Loucy (cell line): ENCODE data around the gene U2SURP.

ENCODE experiments used
- H2AFZ ChIP-seq: fragments of 200-600 bp; sonication (generic); 2 replicates; pipeline ENCODE4 v1.6.0; 2016; ENCODE audit warnings: antibody characterized with exemption, mild to moderate bottlenecking, low read length, moderate library complexity
- H3F3A ChIP-seq: fragments of 200-600 bp; 2 replicates; pipeline ENCODE4 v1.6.0; 2016; ENCODE audit warnings: antibody characterized with exemption, low read depth, mild to moderate bottlenecking
- H3K27me3 ChIP-seq: fragments of 200-600 bp; sonication (generic); 2 replicates; pipeline ENCODE4 v1.6.1; 2014; ENCODE audit warnings: low read length, mild to moderate bottlenecking; ENCODE audit not compliant: insufficient read depth, poor library complexity, severe bottlenecking
- H3K36me3 ChIP-seq: fragments of 200-600 bp; sonication (generic); 2 replicates; pipeline ENCODE4 v1.6.1; 2016; ENCODE audit warnings: low read length; ENCODE audit not compliant: insufficient read depth
- H3K4me1 ChIP-seq: fragments of 200-600 bp; sonication (generic); 2 replicates; pipeline ENCODE4 v1.5.1; 2014; ENCODE audit warnings: low read length, mild to moderate bottlenecking; ENCODE audit not compliant: insufficient read depth, poor library complexity, severe bottlenecking
- H3K4me2 ChIP-seq: fragments of 200-600 bp; sonication (generic); 2 replicates; pipeline ENCODE4 v1.6.0; 2014; ENCODE audit warnings: antibody characterized with exemption, low read length, low read depth, mild to moderate bottlenecking; ENCODE audit not compliant: poor library complexity, severe bottlenecking
- H3K4me3 ChIP-seq: fragments of 200-600 bp; sonication (generic); 2 replicates; pipeline ENCODE4 v1.5.1; 2014; ENCODE audit warnings: low read length, mild to moderate bottlenecking, mixed read lengths; ENCODE audit not compliant: poor library complexity, severe bottlenecking
- H3K79me2 ChIP-seq: fragments of 200-600 bp; sonication (generic); 2 replicates; pipeline ENCODE4 v1.6.1; 2014; ENCODE audit warnings: low read length; ENCODE audit not compliant: insufficient read depth
- H3K9ac ChIP-seq: fragments of 200-600 bp; sonication (generic); 2 replicates; pipeline ENCODE4 v1.6.0; 2014; ENCODE audit warnings: mild to moderate bottlenecking, low read depth, low read length, moderate library complexity; ENCODE audit not compliant: poor library complexity, severe bottlenecking
- H3K9me2 ChIP-seq: fragments of 200-600 bp; sonication (generic); replicated peaks from 2 replicates; pipeline ENCODE4 v1.6.1; 2016; ENCODE audit warnings: low read depth, low read length, mixed read lengths
- H3K9me3 ChIP-seq: fragments of 200-600 bp; sonication (generic); 2 replicates; pipeline ENCODE4 v1.6.1; 2014; ENCODE audit warnings: mild to moderate bottlenecking, antibody characterized with exemption, low read length, low read depth; ENCODE audit not compliant: insufficient read depth
- H4K20me1 ChIP-seq: fragments of 200-600 bp; sonication (generic); 2 replicates; pipeline ENCODE4 v1.6.0; 2014; ENCODE audit warnings: antibody characterized with exemption, low read length, mild to moderate bottlenecking; ENCODE audit not compliant: insufficient read depth, poor library complexity, severe bottlenecking
- EZH2phosphoT487 ChIP-seq: fragments of 200-600 bp; IDR thresholded peaks from 2 replicates; pipeline ENCODE4 v1.6.1; 2018; ENCODE audit warnings: antibody characterized with exemption, mild to moderate bottlenecking, moderate library complexity, borderline replicate concordance
- TF ChIP-seq, protein P1 (sequence below): fragments of 200-600 bp; sonication (generic); conservative IDR thresholded peaks from 2 replicates; pipeline ENCODE4 v1.5.1; 2014; ENCODE audit warnings: mild to moderate bottlenecking, antibody characterized with exemption, low read length

Gene U2SURP

DNA sequence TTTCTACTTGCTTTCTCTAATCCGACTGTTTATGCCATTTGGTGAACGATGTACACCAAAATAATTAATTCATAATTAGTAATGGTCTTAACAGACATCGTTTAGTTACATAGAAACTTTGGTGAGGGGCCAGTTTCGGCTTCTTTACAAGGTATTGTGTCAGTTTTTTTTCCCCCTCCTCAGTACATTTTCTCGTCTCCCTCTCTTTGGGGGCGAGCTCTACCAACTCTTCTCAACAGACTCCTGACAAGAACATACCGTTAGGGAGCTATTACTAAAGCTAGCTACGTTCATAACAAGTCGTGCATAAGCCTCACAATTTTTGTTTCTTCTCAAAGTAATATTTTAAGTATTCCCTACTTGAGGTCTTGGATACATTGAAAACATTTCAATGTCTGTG is 1.4 kb downstream of the U2SURP start:
- Histone ChIP-seq H3K27me3 (no peaks in the 10 kb centered on the region), H3K4me3 (peak overlapping the region; percentile 85), H3K9ac (peak overlapping the region; percentile 89), H3K4me1 (peaks cover 32% of the 10 kb centered on the region), H4K20me1 (peaks cover 49% of the 10 kb centered on the region), H3K4me2 (peak overlapping the region; percentile 87), H3K79me2 (peaks cover 72% of the 10 kb centered on the region), H3K9me2 (no peaks in the 10 kb centered on the region), H3K36me3 (no peaks in the 10 kb centered on the region), H3K9me3 (no peaks in the 10 kb centered on the region), H3F3A (no peaks in the 10 kb centered on the region), H2AFZ (no peak overlapping the region)
- no peak for TF ChIP-seq EZH2phosphoT487
- TF ChIP-seq, protein P1, sequence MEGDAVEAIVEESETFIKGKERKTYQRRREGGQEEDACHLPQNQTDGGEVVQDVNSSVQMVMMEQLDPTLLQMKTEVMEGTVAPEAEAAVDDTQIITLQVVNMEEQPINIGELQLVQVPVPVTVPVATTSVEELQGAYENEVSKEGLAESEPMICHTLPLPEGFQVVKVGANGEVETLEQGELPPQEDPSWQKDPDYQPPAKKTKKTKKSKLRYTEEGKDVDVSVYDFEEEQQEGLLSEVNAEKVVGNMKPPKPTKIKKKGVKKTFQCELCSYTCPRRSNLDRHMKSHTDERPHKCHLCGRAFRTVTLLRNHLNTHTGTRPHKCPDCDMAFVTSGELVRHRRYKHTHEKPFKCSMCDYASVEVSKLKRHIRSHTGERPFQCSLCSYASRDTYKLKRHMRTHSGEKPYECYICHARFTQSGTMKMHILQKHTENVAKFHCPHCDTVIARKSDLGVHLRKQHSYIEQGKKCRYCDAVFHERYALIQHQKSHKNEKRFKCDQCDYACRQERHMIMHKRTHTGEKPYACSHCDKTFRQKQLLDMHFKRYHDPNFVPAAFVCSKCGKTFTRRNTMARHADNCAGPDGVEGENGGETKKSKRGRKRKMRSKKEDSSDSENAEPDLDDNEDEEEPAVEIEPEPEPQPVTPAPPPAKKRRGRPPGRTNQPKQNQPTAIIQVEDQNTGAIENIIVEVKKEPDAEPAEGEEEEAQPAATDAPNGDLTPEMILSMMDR, result no peak

DNA sequence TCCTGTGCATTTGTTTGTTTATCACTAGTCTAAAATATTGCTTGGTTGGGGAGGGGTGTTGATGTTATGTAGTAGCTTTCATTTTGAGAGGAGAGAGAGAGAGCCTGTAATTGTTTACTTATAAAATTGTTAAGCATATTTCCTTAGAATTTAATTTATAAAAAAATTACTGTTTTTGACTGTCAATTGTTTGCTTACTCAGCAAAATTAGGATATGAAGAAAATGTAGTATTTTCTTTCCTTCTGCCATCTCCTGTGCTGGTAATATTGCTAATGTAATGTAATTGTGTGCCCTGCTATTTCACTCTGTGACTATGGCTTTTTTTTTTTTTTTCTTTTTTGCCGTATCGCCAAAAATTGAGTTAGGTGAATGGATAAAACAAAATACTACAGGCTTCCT is 3.5 kb downstream of the U2SURP start:
- TF ChIP-seq, protein P1, result no peak
- TF ChIP-seq EZH2phosphoT487, result no peak
- peak overlapping the region; percentile 87 for H3K4me2 ChIP-seq
- no peaks in the 10 kb centered on the region for H3K9me2 ChIP-seq
- H3K27me3 ChIP-seq, result no peaks in the 10 kb centered on the region
- H3K36me3 ChIP-seq, result no peaks in the 10 kb centered on the region
- H3K4me3 ChIP-seq, result peak overlapping the region; percentile 85
- peak overlapping the region; percentile 36 for H3K9ac ChIP-seq
- peaks cover 37% of the 10 kb centered on the region for H3K4me1 ChIP-seq
- peaks cover 69% of the 10 kb centered on the region for H4K20me1 ChIP-seq
- H3F3A ChIP-seq, result no peaks in the 10 kb centered on the region
- peaks cover 93% of the 10 kb centered on the region for H3K79me2 ChIP-seq
- H3K9me3 ChIP-seq, result no peaks in the 10 kb centered on the region
- H2AFZ ChIP-seq, result no peak overlapping the region

- Histone ChIP-seq H3K9ac (no peak overlapping the region), H3K4me3 (no peak overlapping the region), H3K79me2 (peaks cover 96% of the 10 kb centered on the region), H3K9me2 (no peaks in the 10 kb centered on the region), H3K27me3 (no peaks in the 10 kb centered on the region), H3K9me3 (no peaks in the 10 kb centered on the region), H3K4me1 (peaks cover 27% of the 10 kb centered on the region), H4K20me1 (peaks cover 96% of the 10 kb centered on the region), H3K4me2 (peak overlapping the region; percentile 39), H3F3A (no peaks in the 10 kb centered on the region), H2AFZ (no peak overlapping the region), H3K36me3 (peaks cover 40% of the 10 kb centered on the region)
- TF ChIP-seq, protein P1, result no peak
- TF ChIP-seq EZH2phosphoT487, result no peak
These were observed 8.7 kb downstream of the U2SURP start for GRCh38 chr3:143010024-143010423.
